Brain microvascular endothelial cell (primary cell): ENCODE measurements around the gene TMEM91.
"Not testable (repeated sequence)": the region's sequence is repeated elsewhere in the genome, so short reads cannot be mapped to it uniquely, and the experiment has no call there.

Experiments
- DNase-seq: peaks from one replicate; pipeline ENCODE4 v3.0.0-alpha.2; 2020
- H3K27ac ChIP-seq: fragments of 250-450 bp; sonication (Bioruptor Pico); 2 replicates; pipeline ENCODE4 v1.5.1; 2020; ENCODE audit warnings: mild to moderate bottlenecking, moderate library complexity
- H3K27me3 ChIP-seq: fragments of 250-450 bp; sonication (Bioruptor Pico); replicated peaks from 2 replicates; pipeline ENCODE4 v1.5.1; 2020; ENCODE audit warnings: mild to moderate bottlenecking
- H3K36me3 ChIP-seq: fragments of 250-450 bp; sonication (Bioruptor Pico); replicated peaks from 2 replicates; pipeline ENCODE4 v1.5.1; 2020; ENCODE audit warnings: mild to moderate bottlenecking
- H3K4me3 ChIP-seq: 2 replicates; pipeline ENCODE4 v1.5.1; 2011; ENCODE audit warnings: low read depth, mild to moderate bottlenecking, control low read depth, low read length, moderate library complexity
- in situ Hi-C: cut with HindIII; loops from 2 replicates; pipeline ENCODE4 v1.10.0; 2017; ENCODE audit warnings: low sequenced_read_pairs, low pct_ligation_motif_present
- TF ChIP-seq, protein P1 (sequence below): IDR thresholded peaks from 2 replicates; pipeline ENCODE4 v1.5.1; 2011; ENCODE audit warnings: low read depth, mild to moderate bottlenecking, moderate library complexity, low read length, control low read depth, inconsistent platforms; ENCODE audit errors: missing control alignments

TMEM91 gene

DNA sequence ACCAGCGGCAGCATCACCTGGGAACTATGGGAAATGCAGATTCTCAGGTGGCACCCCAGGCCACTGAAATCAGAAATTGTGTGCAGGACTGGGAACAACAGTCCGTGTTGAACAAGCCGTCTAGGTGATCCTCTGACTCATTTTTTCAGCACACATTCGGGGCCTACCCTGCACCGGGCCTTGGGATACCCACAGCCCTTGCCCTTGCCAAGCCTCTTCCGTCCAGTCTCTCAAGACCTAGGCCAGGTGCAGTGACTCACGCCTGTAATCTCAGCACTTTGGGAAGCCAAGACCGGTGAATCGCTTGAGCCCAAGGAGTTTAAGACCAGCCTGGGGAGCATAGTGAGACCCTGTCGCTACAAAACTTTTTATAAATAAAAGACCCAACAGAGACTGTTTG lies 40.9 kb upstream of the TMEM91 start:
- in situ Hi-C loops = no loop called here
- DNase-seq = no peak
- Histone ChIP-seq H3K4me3 (no peak overlapping the region), H3K36me3 (peaks cover 74% of the 10 kb centered on the region), H3K27ac (no peak overlapping the region), H3K27me3 (no peaks in the 10 kb centered on the region)
- TF ChIP-seq, protein P1, sequence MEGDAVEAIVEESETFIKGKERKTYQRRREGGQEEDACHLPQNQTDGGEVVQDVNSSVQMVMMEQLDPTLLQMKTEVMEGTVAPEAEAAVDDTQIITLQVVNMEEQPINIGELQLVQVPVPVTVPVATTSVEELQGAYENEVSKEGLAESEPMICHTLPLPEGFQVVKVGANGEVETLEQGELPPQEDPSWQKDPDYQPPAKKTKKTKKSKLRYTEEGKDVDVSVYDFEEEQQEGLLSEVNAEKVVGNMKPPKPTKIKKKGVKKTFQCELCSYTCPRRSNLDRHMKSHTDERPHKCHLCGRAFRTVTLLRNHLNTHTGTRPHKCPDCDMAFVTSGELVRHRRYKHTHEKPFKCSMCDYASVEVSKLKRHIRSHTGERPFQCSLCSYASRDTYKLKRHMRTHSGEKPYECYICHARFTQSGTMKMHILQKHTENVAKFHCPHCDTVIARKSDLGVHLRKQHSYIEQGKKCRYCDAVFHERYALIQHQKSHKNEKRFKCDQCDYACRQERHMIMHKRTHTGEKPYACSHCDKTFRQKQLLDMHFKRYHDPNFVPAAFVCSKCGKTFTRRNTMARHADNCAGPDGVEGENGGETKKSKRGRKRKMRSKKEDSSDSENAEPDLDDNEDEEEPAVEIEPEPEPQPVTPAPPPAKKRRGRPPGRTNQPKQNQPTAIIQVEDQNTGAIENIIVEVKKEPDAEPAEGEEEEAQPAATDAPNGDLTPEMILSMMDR = no peak

DNA sequence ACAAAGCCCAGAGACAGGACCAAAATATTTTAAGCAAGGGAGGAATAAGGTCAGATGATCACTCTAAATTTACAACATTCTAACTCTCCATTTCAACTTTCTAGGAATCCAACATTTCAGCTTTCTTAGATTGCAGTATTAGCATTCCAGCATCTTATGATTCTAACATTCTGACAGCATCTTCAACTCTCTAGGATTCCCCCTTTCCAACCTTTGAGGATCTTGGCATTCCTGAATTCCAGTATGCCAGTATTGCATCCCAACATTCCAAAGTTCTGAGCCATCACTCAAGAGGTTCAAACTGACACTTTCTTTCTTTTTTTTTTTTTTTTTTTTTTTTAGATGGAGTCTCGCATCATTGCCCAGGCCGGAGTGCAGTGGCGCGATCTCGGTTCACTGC lies 36.4 kb upstream of the TMEM91 start:
- in situ Hi-C loops = no loop called here
- no peak for DNase-seq

GRCh38 chr19:41341669-41342490 lies 34.5 kb upstream of the TMEM91 start:
- H3K36me3 ChIP-seq = peaks cover 84% of the 10 kb centered on the region
- TF ChIP-seq, protein P1 = no peak
- no peaks in the 10 kb centered on the region for H3K27me3 ChIP-seq
- no peak for DNase-seq
- H3K4me3 ChIP-seq = no peak overlapping the region
- in situ Hi-C loops = no loop called here
- no peak overlapping the region for H3K27ac ChIP-seq

More for the DNA sequence above, 36.4 kb upstream of the TMEM91 start:
- Histone ChIP-seq H3K27me3 (no peaks in the 10 kb centered on the region), H3K4me3 (no peak overlapping the region), H3K36me3 (peaks cover 79% of the 10 kb centered on the region), H3K27ac (no peak overlapping the region)
- TF ChIP-seq, protein P1 = no peak

- no peak overlapping the region for H3K27ac ChIP-seq
These were observed 32.2 kb upstream of the TMEM91 start for GRCh38 chr19:41344162-41344561.

GRCh38 chr19:41346916-41347315 lies 29.4 kb upstream of the TMEM91 start:
- H3K27ac ChIP-seq, DNase-seq, H3K4me3 ChIP-seq, in situ Hi-C loops, H3K27me3 ChIP-seq: not testable (repeated sequence)
- peaks cover 62% of the 10 kb centered on the region for H3K36me3 ChIP-seq

More at GRCh38 chr19:41344162-41344561, 32.2 kb upstream of the TMEM91 start:
- no peaks in the 10 kb centered on the region for H3K27me3 ChIP-seq
- DNase-seq = no peak
- peaks cover 82% of the 10 kb centered on the region for H3K36me3 ChIP-seq
- H3K4me3 ChIP-seq = no peak overlapping the region
- TF ChIP-seq, protein P1 = no peak
- in situ Hi-C loops = no loop called here

GRCh38 chr19:41350735-41351338 lies 25.5 kb upstream of the TMEM91 start:
- peak overlapping the region; percentile 68 for H3K27ac ChIP-seq
- in situ Hi-C loops = no loop called here
- H3K27me3 ChIP-seq = no peaks in the 10 kb centered on the region
- TF ChIP-seq, protein P1 = no peak
- peaks cover 30% of the 10 kb centered on the region for H3K36me3 ChIP-seq
- H3K4me3 ChIP-seq = peak overlapping the region; percentile 89
- no peak for DNase-seq
